ENCODE results near the gene ABCB11. TPM values are rescaled to one million over a fixed set of nuclear protein-coding genes. Genes with fewer than 3 reads are reported as not detected.
"Not testable (repeated sequence)": the region's sequence is repeated elsewhere in the genome, so short reads cannot be mapped to it uniquely, and the experiment has no call there.

The ABCB11 gene
- total RNA-seq, 4 donors from 2014 or later = 0.18 to 0.54 TPM; not detected in 2

GRCh38 chr2:169014780-169015179 is 16.3 kb downstream of the ABCB11 start:
- H3K27ac ChIP-seq = no peak overlapping the region
- TF ChIP-seq POLR2A (IDR thresholded peaks at IDR 0.05) (no peak), CTCF (IDR thresholded peaks at IDR 0.05) (no peak)
- no peak for DNase-seq
- H3K4me1 ChIP-seq = peaks cover 0 to 5% (median 0%) of the 10 kb centered on the region in 4 donors
- no peak overlapping the region for H3K4me3 ChIP-seq
- no peaks in the 10 kb centered on the region for H3K27me3 ChIP-seq
- H3K9me3 ChIP-seq = no peaks in the 10 kb centered on the region
- no peaks in the 10 kb centered on the region for H3K36me3 ChIP-seq

- Histone ChIP-seq H3K9me3 (no peaks in the 10 kb centered on the region), H3K27me3 (no peaks in the 10 kb centered on the region), H3K4me1 (peaks cover 0 to 5% (median 0%) of the 10 kb centered on the region in 4 donors), H3K27ac (no peak overlapping the region), H3K4me3 (no peak overlapping the region), H3K36me3 (no peaks in the 10 kb centered on the region)
- DNase-seq = no peak
- no peak for TF ChIP-seq CTCF (IDR thresholded peaks at IDR 0.05)
- TF ChIP-seq POLR2A (IDR thresholded peaks at IDR 0.05) = no peak
Observed at GRCh38 chr2:169013628-169014026, 17.5 kb downstream of the ABCB11 start.

- H3K27me3 ChIP-seq = no peaks in the 10 kb centered on the region
- peak overlapping the region in 1 of 4 donors; percentile 30 for H3K27ac ChIP-seq
- no peak overlapping the region for H3K4me3 ChIP-seq
- DNase-seq = no peak
- H3K4me1 ChIP-seq = peaks cover 0 to 5% (median 0%) of the 10 kb centered on the region in 4 donors
- H3K9me3 ChIP-seq = no peaks in the 10 kb centered on the region
- no peaks in the 10 kb centered on the region for H3K36me3 ChIP-seq
- no peak for TF ChIP-seq CTCF (IDR thresholded peaks at IDR 0.05)
- no peak for TF ChIP-seq POLR2A (IDR thresholded peaks at IDR 0.05)
Observed at GRCh38 chr2:169012812-169013627, 18.1 kb downstream of the ABCB11 start.

GRCh38 chr2:169012191-169012792 is 18.8 kb downstream of the ABCB11 start:
- not testable (repeated sequence) for H3K27me3 ChIP-seq, H3K4me1 ChIP-seq, H3K9me3 ChIP-seq, H3K36me3 ChIP-seq, H3K4me3 ChIP-seq
- H3K27ac ChIP-seq = peak overlapping the region in 2 of 4 donors; percentile 30 to 78
- DNase-seq = peak in 2 of 3 donors; percentile 57 to 86

- DNase-seq = no peak
- Histone ChIP-seq H3K36me3 (no peaks in the 10 kb centered on the region), H3K4me3 (no peak overlapping the region), H3K9me3 (no peaks in the 10 kb centered on the region), H3K4me1 (peaks cover 0 to 5% (median 0%) of the 10 kb centered on the region in 4 donors), H3K27me3 (no peaks in the 10 kb centered on the region), H3K27ac (peak overlapping the region in 1 of 4 donors; percentile 78)
- no peak for TF ChIP-seq POLR2A (IDR thresholded peaks at IDR 0.05)
- TF ChIP-seq CTCF (IDR thresholded peaks at IDR 0.05) = no peak
Observed at GRCh38 chr2:169011698-169012097, 19.4 kb downstream of the ABCB11 start.
